AG04449 (cell line): ENCODE data around the gene SIGLEC6.

Experiments used
- CTCF ChIA-PET: fragments of 350-600 bp; formaldehyde crosslinking; extraction: SDS; loops from one replicate; lab custom pipeline; 2021; ENCODE audit warnings: antibody characterized with exemption; lab: Yijun Ruan, JAX
- POLR2A ChIA-PET: fragments of 400-600, 350-600 bp; formaldehyde crosslinking; extraction: SDS; loops from one replicate; lab custom pipeline; 2020; ENCODE audit warnings: antibody characterized with exemption, inconsistent platforms; lab: Yijun Ruan, JAX
- DNase-seq: peaks from one replicate; pipeline ENCODE4 v3.0.0-alpha.2; 2010; ENCODE audit warnings: low read depth, low spot score
- H3K4me3 ChIP-seq: 2 replicates; pipeline ENCODE4 v1.5.1; 2011; ENCODE audit warnings: low read depth, mild to moderate bottlenecking, control low read depth, low read length
- CTCF ChIP-seq: IDR thresholded peaks from one replicate; pipeline ENCODE4 v1.5.1; 2011; ENCODE audit warnings: mild to moderate bottlenecking, moderate library complexity, low read length, control low read depth, inconsistent platforms; ENCODE audit not compliant: insufficient read depth; ENCODE audit errors: missing control alignments

Gene SIGLEC6

GRCh38 chr19:51539821-51540366, 8.4 kb upstream of the SIGLEC6 start:
- DNase-seq: no peak
- H3K4me3 ChIP-seq: no peak overlapping the region
- TF ChIP-seq CTCF: no peak
- ChIA-PET POLR2A (no interaction called here), CTCF (interaction anchor here (2.7 kb wide), 1 partner anchor 25 kb away, joined by 7 read pairs; no protein-coding TSS in a partner anchor)

DNA sequence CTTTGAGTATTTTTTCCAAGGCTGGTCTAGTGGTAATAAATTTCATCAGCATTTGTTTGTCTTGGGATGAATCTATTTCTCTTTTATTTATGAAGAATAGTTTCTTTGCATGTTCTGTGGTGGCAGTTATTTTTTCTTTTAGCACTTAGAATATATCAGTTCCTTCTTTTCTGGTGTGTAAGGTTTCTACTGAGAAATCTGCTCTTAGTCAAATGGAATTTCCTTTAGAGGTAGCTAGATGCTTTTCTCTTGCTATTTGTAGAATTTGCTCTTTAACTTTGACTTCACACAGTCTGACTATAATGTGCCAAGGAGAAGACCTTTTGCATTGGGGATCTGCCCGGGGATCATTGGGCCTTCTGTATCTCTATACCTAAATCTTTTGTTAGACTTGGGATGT, 4.1 kb upstream of the SIGLEC6 start:
- CTCF ChIA-PET: interaction anchor here (0.9 kb wide), 1 partner anchor 21 kb away, joined by 4 read pairs; no protein-coding TSS in a partner anchor
- no peak for TF ChIP-seq CTCF
- DNase-seq: no peak
- POLR2A ChIA-PET: no interaction called here
- no peak overlapping the region for H3K4me3 ChIP-seq

DNA sequence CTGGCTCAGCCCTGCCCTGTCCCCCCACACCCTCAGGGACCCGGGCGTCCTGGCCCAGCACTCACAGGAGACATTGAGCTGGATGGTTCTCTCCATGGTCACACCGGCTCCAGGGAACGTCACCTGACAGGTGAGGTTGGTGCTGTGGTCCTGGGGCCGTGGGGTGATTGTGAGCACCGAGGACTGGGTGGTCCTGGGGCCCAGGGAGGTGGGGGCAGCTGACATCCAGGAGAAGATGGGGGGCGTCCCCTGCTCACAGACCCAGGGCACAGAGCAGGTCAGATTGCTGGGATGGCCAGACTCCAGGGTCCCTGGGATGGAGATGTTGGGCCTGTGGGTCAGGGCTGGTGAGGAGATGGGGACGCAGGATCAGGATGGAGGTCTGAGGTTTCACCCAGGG, 854 bp downstream of the SIGLEC6 start:
- TF ChIP-seq CTCF: no peak
- ChIA-PET POLR2A (no interaction called here), CTCF (no interaction called here)
- DNase-seq: no peak
- H3K4me3 ChIP-seq: no peak overlapping the region

- no peak overlapping the region for H3K4me3 ChIP-seq
- CTCF ChIA-PET: no interaction called here
- DNase-seq: no peak
- no peak for TF ChIP-seq CTCF
- POLR2A ChIA-PET: no interaction called here
These were observed 2.2 kb downstream of the SIGLEC6 start for GRCh38 chr19:51529301-51529700.

- ChIA-PET CTCF (interaction anchor here (2.2 kb wide), 1 partner anchor 11 kb away, joined by 10 read pairs; no protein-coding TSS in a partner anchor), POLR2A (no interaction called here)
- no peak for TF ChIP-seq CTCF
- no peak overlapping the region for H3K4me3 ChIP-seq
- DNase-seq: no peak
These were observed 5.8 kb downstream of the SIGLEC6 start for GRCh38 chr19:51525651-51526050.

DNA sequence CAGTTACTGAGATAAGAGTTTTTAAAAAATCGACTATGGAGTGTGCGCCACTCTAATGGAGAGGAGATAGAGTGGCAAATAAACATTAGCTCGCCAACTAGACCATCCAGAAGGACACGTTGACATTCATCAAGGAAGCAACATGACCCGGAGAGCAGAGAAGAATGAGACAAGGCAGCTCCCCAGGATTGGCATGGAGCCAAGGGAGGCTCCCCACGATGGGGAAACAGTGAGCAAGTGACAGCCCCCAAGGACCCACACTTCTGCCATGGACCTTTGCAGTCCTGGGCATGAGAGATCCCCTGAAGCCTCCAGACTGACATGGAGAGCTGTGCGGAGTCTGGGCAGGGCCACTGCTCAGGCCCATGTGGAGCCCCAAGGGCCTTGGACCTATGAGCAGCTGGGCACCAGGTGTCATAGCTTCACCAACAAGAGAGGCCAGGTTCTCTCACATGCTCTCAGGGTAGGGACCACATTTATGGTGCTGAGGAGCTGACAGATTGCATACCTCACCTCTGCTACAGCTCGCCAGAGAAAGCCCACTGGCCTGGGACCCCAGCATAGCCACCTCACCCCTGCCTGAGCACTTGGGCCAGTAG, 6.7 kb downstream of the SIGLEC6 start:
- DNase-seq: no peak
- no peak for TF ChIP-seq CTCF
- ChIA-PET CTCF (interaction anchor here (2.2 kb wide), 1 partner anchor 10 kb away, joined by 10 read pairs; no protein-coding TSS in a partner anchor), POLR2A (no interaction called here)
- H3K4me3 ChIP-seq: no peak overlapping the region
